ENCODE measurements around the gene CSMD2. TPM values are rescaled to one million over a fixed set of nuclear protein-coding genes. Genes with fewer than 3 reads are reported as not detected.

The CSMD2 gene
- total RNA-seq, 1 experiment from 2014 or later, result 13.2 TPM

DNA sequence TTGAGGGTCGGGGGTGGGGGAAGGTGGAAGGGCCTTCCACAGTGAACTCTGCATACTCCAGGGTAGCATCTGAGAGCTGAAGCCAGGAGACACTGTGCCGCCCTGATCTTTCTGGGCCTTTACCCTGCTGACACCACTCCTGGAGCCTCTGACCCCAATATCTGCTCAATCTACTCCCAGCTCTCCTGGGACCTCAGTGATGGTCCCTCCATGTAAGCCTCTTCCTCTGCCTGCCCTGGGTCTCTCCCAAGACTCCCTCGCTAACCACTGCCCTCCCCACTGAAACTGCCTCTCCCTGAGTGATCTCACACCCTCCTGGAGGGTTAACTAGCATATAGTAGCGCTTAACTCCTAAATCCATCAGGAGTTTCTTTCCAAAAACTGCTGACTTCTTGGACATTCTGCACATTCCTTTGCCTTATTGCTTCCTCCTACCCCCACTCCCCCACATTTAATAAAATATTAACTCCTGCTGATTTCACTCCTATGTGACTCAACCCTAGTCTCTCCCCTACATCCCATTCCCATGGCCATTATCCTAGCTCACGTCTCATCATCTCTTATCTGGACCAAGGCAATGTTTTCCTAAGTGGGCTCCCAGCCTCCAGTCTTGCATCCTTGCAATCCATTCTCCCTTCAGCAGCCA lies 155.6 kb downstream of the CSMD2 start:
- H3K27me3 Mint-ChIP-seq (ENCODE audit: low read depth), result no peaks in the 10 kb centered on the region
- H3K4me1 Mint-ChIP-seq, result 0 out of 2 replicates have a peak, but pooled peaks cover 2% of the 10 kb centered on the region
- CTCF ChIA-PET, result interaction anchor here (0.6 kb wide), 1 partner anchor 81 kb away, joined by 4 read pairs; no protein-coding TSS in a partner anchor
- H3K36me3 Mint-ChIP-seq, result no peaks in the 10 kb centered on the region
- no peak overlapping the region for H3K27ac Mint-ChIP-seq
- H3K9me3 Mint-ChIP-seq, result no peaks in the 10 kb centered on the region
- POLR2A ChIA-PET, result no interaction called here
- no peak overlapping the region for H3K4me3 Mint-ChIP-seq
- no peak for ATAC-seq
- TF ChIP-seq NFYB (CRISPR knock-in tag; conservative IDR thresholded peaks at IDR 0.05; ENCODE audit: low read depth) (no peak), NFATC4 (CRISPR knock-in tag; IDR thresholded peaks at IDR 0.05) (no peak), FOXK1 (CRISPR knock-in tag; IDR thresholded peaks at IDR 0.05) (no peak), IRF2 (CRISPR knock-in tag; IDR thresholded peaks at IDR 0.05; ENCODE audit: borderline replicate concordance, low read depth) (no peak)
- TF ChIP-seq, protein P1, sequence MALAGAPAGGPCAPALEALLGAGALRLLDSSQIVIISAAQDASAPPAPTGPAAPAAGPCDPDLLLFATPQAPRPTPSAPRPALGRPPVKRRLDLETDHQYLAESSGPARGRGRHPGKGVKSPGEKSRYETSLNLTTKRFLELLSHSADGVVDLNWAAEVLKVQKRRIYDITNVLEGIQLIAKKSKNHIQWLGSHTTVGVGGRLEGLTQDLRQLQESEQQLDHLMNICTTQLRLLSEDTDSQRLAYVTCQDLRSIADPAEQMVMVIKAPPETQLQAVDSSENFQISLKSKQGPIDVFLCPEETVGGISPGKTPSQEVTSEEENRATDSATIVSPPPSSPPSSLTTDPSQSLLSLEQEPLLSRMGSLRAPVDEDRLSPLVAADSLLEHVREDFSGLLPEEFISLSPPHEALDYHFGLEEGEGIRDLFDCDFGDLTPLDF (CRISPR knock-in tag; IDR thresholded peaks at IDR 0.05), result no peak
- TF ChIP-seq, protein P2, sequence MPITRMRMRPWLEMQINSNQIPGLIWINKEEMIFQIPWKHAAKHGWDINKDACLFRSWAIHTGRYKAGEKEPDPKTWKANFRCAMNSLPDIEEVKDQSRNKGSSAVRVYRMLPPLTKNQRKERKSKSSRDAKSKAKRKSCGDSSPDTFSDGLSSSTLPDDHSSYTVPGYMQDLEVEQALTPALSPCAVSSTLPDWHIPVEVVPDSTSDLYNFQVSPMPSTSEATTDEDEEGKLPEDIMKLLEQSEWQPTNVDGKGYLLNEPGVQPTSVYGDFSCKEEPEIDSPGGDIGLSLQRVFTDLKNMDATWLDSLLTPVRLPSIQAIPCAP (CRISPR knock-in tag; IDR thresholded peaks at IDR 0.05), result no peak
- no peak for DNase-seq (ENCODE audit: low spot score)

DNA sequence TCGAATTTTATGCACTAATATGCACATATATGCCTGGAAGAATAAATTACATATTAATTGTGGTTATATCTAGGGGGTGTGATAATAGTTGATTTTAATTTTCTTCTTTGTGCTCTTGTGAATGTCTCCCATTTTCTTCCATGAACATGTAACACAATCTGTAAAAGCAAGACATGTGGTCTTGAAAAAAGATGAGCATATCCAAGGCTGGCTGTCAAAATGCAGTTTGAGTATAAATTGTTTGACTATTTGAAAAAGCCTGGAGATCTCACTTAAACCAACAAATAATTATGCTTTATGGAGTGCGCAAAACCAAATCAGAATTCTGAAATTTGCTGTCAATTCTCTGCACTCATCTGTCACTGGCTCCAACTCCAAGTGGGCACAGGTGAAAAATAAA lies 157.3 kb downstream of the CSMD2 start:
- Mint-ChIP-seq H3K4me1 (peaks cover 13% of the 10 kb centered on the region; the same call in 1 of the 2 replicates), H3K27ac (no peak overlapping the region), H3K9me3 (no peaks in the 10 kb centered on the region), H3K27me3 (ENCODE audit: low read depth) (no peaks in the 10 kb centered on the region), H3K36me3 (no peaks in the 10 kb centered on the region), H3K4me3 (no peak overlapping the region)
- ATAC-seq (no peak), DNase-seq (ENCODE audit: low spot score) (no peak)
- no peak for TF ChIP-seq HMGA2 (CRISPR knock-in tag; IDR thresholded peaks at IDR 0.05)
- no peak for TF ChIP-seq TEAD4 (CRISPR knock-in tag; IDR thresholded peaks at IDR 0.05)
- TF ChIP-seq GTF2I (CRISPR knock-in tag; conservative IDR thresholded peaks at IDR 0.05), result no peak
- TF ChIP-seq KAT7 (CRISPR knock-in tag; IDR thresholded peaks at IDR 0.05; ENCODE audit: borderline replicate concordance), result no peak
- TF ChIP-seq TCF7 (CRISPR knock-in tag; IDR thresholded peaks at IDR 0.05; ENCODE audit: low read depth), result no peak
- TF ChIP-seq, protein P3, sequence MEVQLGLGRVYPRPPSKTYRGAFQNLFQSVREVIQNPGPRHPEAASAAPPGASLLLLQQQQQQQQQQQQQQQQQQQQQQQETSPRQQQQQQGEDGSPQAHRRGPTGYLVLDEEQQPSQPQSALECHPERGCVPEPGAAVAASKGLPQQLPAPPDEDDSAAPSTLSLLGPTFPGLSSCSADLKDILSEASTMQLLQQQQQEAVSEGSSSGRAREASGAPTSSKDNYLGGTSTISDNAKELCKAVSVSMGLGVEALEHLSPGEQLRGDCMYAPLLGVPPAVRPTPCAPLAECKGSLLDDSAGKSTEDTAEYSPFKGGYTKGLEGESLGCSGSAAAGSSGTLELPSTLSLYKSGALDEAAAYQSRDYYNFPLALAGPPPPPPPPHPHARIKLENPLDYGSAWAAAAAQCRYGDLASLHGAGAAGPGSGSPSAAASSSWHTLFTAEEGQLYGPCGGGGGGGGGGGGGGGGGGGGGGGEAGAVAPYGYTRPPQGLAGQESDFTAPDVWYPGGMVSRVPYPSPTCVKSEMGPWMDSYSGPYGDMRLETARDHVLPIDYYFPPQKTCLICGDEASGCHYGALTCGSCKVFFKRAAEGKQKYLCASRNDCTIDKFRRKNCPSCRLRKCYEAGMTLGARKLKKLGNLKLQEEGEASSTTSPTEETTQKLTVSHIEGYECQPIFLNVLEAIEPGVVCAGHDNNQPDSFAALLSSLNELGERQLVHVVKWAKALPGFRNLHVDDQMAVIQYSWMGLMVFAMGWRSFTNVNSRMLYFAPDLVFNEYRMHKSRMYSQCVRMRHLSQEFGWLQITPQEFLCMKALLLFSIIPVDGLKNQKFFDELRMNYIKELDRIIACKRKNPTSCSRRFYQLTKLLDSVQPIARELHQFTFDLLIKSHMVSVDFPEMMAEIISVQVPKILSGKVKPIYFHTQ (CRISPR knock-in tag; IDR thresholded peaks at IDR 0.05), result no peak
- TF ChIP-seq ZNF396 (CRISPR knock-in tag; IDR thresholded peaks at IDR 0.05; ENCODE audit: borderline replicate concordance), result no peak
- no peak for TF ChIP-seq SMAD4 (CRISPR knock-in tag; IDR thresholded peaks at IDR 0.05)
- TF ChIP-seq, protein P4, sequence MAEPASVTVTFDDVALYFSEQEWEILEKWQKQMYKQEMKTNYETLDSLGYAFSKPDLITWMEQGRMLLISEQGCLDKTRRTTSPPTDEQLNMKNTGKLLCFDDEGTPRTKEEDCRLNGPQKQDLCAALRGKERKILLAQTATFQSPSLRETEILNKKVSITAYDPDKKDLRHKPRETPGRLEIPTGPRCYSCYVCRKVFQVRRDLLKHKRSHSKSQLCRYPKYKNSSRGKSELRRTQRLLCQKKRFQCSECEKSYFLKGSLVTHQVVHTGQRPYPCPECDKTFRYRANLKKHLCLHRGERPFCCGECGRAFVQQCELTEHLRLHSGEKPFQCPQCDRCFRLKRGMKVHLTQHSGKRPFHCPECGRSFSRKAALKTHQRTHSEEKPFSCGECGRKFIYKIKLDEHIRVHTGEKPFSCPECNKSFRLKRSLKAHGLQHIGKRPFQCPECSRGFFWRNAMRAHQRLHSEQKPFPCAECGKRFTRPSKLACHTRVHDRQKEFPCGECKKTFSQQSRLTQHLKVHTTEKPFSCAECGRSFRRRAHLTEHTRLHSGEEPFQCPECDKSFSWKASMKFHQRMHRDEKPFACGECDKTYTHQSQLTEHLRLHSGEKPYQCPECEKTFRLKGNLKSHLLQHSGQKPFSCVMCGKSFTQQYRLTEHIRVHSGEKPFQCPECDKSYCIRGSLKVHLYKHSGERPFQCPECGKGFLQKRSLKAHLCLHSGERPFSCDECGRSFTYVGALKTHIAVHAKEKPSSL (CRISPR knock-in tag; conservative IDR thresholded peaks at IDR 0.05), result no peak
- TF ChIP-seq JUN (CRISPR knock-in tag; IDR thresholded peaks at IDR 0.05), result no peak
- TF ChIP-seq, protein P5, sequence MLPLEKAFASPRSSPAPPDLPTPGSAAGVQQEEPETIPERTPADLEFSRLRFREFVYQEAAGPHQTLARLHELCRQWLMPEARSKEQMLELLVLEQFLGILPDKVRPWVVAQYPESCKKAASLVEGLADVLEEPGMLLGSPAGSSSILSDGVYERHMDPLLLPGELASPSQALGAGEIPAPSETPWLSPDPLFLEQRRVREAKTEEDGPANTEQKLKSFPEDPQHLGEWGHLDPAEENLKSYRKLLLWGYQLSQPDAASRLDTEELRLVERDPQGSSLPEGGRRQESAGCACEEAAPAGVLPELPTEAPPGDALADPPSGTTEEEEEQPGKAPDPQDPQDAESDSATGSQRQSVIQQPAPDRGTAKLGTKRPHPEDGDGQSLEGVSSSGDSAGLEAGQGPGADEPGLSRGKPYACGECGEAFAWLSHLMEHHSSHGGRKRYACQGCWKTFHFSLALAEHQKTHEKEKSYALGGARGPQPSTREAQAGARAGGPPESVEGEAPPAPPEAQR (CRISPR knock-in tag; IDR thresholded peaks at IDR 0.05), result no peak
- TF ChIP-seq CREM (CRISPR knock-in tag; IDR thresholded peaks at IDR 0.05), result no peak
- TF ChIP-seq ZNF219 (CRISPR knock-in tag; IDR thresholded peaks at IDR 0.05; ENCODE audit: borderline replicate concordance), result no peak
- TF ChIP-seq, protein P6, sequence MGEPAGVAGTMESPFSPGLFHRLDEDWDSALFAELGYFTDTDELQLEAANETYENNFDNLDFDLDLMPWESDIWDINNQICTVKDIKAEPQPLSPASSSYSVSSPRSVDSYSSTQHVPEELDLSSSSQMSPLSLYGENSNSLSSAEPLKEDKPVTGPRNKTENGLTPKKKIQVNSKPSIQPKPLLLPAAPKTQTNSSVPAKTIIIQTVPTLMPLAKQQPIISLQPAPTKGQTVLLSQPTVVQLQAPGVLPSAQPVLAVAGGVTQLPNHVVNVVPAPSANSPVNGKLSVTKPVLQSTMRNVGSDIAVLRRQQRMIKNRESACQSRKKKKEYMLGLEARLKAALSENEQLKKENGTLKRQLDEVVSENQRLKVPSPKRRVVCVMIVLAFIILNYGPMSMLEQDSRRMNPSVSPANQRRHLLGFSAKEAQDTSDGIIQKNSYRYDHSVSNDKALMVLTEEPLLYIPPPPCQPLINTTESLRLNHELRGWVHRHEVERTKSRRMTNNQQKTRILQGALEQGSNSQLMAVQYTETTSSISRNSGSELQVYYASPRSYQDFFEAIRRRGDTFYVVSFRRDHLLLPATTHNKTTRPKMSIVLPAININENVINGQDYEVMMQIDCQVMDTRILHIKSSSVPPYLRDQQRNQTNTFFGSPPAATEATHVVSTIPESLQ (CRISPR knock-in tag; IDR thresholded peaks at IDR 0.05), result no peak
- TF ChIP-seq TP53 (CRISPR knock-in tag; IDR thresholded peaks at IDR 0.05), result no peak
- ChIA-PET POLR2A (no interaction called here), CTCF (no interaction called here)

Data from WTC11 (cell line).